GM12878 (cell line): ENCODE results near the gene USP11. TPM values are rescaled to one million over a fixed set of nuclear protein-coding genes. Genes with fewer than 3 reads are reported as not detected.

ENCODE experiments used
- BACH1 ChIP-seq: fragments of 450-650 bp; IDR thresholded peaks from 2 replicates; pipeline ENCODE4 v1.6.1; 2017; ENCODE audit warnings: mild to moderate bottlenecking, borderline replicate concordance
- CHD2 ChIP-seq: IDR thresholded peaks from 2 replicates; pipeline ENCODE4 v1.6.1; 2011; ENCODE audit warnings: low read depth, low read length, improper control_type of control experiment, borderline replicate concordance
- FOXK2 ChIP-seq: fragments of 450-650 bp; IDR thresholded peaks from 2 replicates; pipeline ENCODE4 v1.6.1; 2017; ENCODE audit warnings: mild to moderate bottlenecking, moderate library complexity
- NBN ChIP-seq: fragments of 450-650 bp; IDR thresholded peaks from 2 replicates; pipeline ENCODE4 v1.6.1; 2016
- PAX5 ChIP-seq: IDR thresholded peaks from 2 replicates; pipeline ENCODE4 v1.6.1; 2011; ENCODE audit warnings: low read depth, low read length, borderline replicate concordance
- PML ChIP-seq: IDR thresholded peaks from 2 replicates; pipeline ENCODE4 v1.6.1; 2012; ENCODE audit warnings: low read length, inconsistent platforms
- polyA plus RNA-seq, 11 experiments: library from polyadenylated mRNA; depleted of rRNA in 4 of 11; unstranded in 6 of 11; stranded (reverse) in 5 of 11; fragments of >200 nt; fragmentation: Nextera tagmentation in 4 of 11; fragmentation: Illumina TruSeq in 1 of 11; extraction: Ambion mirVana in 4 of 11; extraction: Trizol in 1 of 11; gene quantifications; 1 replicate in 1 of 11; 2 replicates in 10 of 11; pipeline versions ENCODE4 v1.2.1 to v1.2.3, GENCODE V29; 2011 to 2016; ENCODE audit warnings: inconsistent platforms in 2 of 11, missing spikeins in 2 of 11, low read depth in 1 of 11
- total RNA-seq, 4 experiments: library from RNA; depleted of rRNA in 3 of 4; stranded (reverse); fragments of >200 nt in 3 of 4; fragmentation: Illumina TruSeq in 1 of 4; extraction: Trizol in 1 of 4; gene quantifications; 2 replicates each; pipeline versions ENCODE4 v1.2.1 to v1.2.3, GENCODE V29; 2013 to 2021
- TF ChIP-seq, protein P1 (sequence below): fragments of 450-650 bp; formaldehyde crosslinking; IDR thresholded peaks from 2 replicates; pipeline ENCODE4 v1.4.0; 2020; ENCODE audit warnings: mild to moderate bottlenecking, moderate library complexity
- TF ChIP-seq, protein P2 (sequence below): fragments of 450-650 bp; IDR thresholded peaks from 2 replicates; pipeline ENCODE4 v1.6.1; 2016; ENCODE audit warnings: mild to moderate bottlenecking
- TF ChIP-seq, protein P3 (sequence below): fragments of 450-650 bp; IDR thresholded peaks from 2 replicates; pipeline ENCODE4 v1.6.1; 2018; ENCODE audit warnings: borderline replicate concordance, mild to moderate bottlenecking; ENCODE audit not compliant: partially characterized antibody

The USP11 gene
- total and polyA plus RNA-seq, 10 of the 15 experiments (the other 5 are each of a cell fraction or from before 2014, with no cell fraction given) = 3.3 to 44.0 (median 20.9) TPM

- TF ChIP-seq, protein P1, sequence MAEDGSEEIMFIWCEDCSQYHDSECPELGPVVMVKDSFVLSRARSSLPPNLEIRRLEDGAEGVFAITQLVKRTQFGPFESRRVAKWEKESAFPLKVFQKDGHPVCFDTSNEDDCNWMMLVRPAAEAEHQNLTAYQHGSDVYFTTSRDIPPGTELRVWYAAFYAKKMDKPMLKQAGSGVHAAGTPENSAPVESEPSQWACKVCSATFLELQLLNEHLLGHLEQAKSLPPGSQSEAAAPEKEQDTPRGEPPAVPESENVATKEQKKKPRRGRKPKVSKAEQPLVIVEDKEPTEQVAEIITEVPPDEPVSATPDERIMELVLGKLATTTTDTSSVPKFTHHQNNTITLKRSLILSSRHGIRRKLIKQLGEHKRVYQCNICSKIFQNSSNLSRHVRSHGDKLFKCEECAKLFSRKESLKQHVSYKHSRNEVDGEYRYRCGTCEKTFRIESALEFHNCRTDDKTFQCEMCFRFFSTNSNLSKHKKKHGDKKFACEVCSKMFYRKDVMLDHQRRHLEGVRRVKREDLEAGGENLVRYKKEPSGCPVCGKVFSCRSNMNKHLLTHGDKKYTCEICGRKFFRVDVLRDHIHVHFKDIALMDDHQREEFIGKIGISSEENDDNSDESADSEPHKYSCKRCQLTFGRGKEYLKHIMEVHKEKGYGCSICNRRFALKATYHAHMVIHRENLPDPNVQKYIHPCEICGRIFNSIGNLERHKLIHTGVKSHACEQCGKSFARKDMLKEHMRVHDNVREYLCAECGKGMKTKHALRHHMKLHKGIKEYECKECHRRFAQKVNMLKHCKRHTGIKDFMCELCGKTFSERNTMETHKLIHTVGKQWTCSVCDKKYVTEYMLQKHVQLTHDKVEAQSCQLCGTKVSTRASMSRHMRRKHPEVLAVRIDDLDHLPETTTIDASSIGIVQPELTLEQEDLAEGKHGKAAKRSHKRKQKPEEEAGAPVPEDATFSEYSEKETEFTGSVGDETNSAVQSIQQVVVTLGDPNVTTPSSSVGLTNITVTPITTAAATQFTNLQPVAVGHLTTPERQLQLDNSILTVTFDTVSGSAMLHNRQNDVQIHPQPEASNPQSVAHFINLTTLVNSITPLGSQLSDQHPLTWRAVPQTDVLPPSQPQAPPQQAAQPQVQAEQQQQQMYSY (CRISPR knock-in tag) = no peak
- TF ChIP-seq PAX5 = no peak
- TF ChIP-seq, protein P2, sequence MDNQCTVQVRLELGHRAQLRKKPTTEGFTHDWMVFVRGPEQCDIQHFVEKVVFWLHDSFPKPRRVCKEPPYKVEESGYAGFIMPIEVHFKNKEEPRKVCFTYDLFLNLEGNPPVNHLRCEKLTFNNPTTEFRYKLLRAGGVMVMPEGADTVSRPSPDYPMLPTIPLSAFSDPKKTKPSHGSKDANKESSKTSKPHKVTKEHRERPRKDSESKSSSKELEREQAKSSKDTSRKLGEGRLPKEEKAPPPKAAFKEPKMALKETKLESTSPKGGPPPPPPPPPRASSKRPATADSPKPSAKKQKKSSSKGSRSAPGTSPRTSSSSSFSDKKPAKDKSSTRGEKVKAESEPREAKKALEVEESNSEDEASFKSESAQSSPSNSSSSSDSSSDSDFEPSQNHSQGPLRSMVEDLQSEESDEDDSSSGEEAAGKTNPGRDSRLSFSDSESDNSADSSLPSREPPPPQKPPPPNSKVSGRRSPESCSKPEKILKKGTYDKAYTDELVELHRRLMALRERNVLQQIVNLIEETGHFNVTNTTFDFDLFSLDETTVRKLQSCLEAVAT = no peak
- TF ChIP-seq PML = no peak
- no peak for TF ChIP-seq FOXK2
- TF ChIP-seq NBN = no peak
- no peak for TF ChIP-seq CHD2
- no peak for TF ChIP-seq BACH1
- TF ChIP-seq, protein P3, sequence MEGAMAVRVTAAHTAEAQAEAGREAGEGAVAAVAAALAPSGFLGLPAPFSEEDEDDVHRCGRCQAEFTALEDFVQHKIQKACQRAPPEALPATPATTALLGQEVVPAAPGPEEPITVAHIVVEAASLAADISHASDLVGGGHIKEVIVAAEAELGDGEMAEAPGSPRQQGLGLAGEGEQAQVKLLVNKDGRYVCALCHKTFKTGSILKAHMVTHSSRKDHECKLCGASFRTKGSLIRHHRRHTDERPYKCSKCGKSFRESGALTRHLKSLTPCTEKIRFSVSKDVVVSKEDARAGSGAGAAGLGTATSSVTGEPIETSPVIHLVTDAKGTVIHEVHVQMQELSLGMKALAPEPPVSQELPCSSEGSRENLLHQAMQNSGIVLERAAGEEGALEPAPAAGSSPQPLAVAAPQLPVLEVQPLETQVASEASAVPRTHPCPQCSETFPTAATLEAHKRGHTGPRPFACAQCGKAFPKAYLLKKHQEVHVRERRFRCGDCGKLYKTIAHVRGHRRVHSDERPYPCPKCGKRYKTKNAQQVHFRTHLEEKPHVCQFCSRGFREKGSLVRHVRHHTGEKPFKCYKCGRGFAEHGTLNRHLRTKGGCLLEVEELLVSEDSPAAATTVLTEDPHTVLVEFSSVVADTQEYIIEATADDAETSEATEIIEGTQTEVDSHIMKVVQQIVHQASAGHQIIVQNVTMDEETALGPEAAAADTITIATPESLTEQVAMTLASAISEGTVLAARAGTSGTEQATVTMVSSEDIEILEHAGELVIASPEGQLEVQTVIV = no peak
Observed at GRCh38 chrX:47239199-47239598, 6.4 kb downstream of the USP11 start (continued).
